GM18511 (cell line): ENCODE data around the gene INPP4B.

Source experiments
- ATAC-seq: cut with Tn5 transposase; IDR thresholded peaks from one replicate; pipeline ENCODE4 v1.9.1; 2021; ENCODE audit warnings: mild to moderate bottlenecking, moderate library complexity; ENCODE audit not compliant: unreplicated experiment

The INPP4B gene

GRCh38 chr4:142846108-142846728, at the start of gene INPP4B:
INPP4B (minus strand) TSS chr4:142846301.
- peak; percentile 49 for ATAC-seq

- no peak for ATAC-seq
Measured at GRCh38 chr4:142893012-142893411, 46.9 kb upstream of the INPP4B start.

- ATAC-seq = no peak
Measured at GRCh38 chr4:142886566-142886965, 40.5 kb upstream of the INPP4B start.

GRCh38 chr4:142883040-142883832, 37.1 kb upstream of the INPP4B start:
- no peak for ATAC-seq

- no peak for ATAC-seq
Measured at GRCh38 chr4:142882159-142882558, 36.1 kb upstream of the INPP4B start.

GRCh38 chr4:142881331-142881730, 35.2 kb upstream of the INPP4B start:
- ATAC-seq = no peak

GRCh38 chr4:142875117-142875516, 29.0 kb upstream of the INPP4B start:
- ATAC-seq = no peak

- ATAC-seq = no peak
Measured at GRCh38 chr4:142874684-142875083, 28.6 kb upstream of the INPP4B start.

GRCh38 chr4:142866685-142867084, 20.6 kb upstream of the INPP4B start:
- no peak for ATAC-seq

GRCh38 chr4:142861351-142861750, 15.2 kb upstream of the INPP4B start:
- ATAC-seq = no peak

GRCh38 chr4:142858965-142859364, 12.9 kb upstream of the INPP4B start:
- ATAC-seq = no peak

- ATAC-seq = no peak
Measured at GRCh38 chr4:142858446-142858845, 12.3 kb upstream of the INPP4B start.

GRCh38 chr4:142856576-142856975, 10.5 kb upstream of the INPP4B start:
- no peak for ATAC-seq

- ATAC-seq = no peak
Measured at GRCh38 chr4:142850478-142850877, 4.4 kb upstream of the INPP4B start.

GRCh38 chr4:142846729-142847596, 862 bp upstream of the INPP4B start:
- ATAC-seq = peak; percentile 50

- peak; percentile 8 for ATAC-seq
Measured at GRCh38 chr4:142845293-142846107, 601 bp downstream of the INPP4B start.

GRCh38 chr4:142844782-142845181, 1.3 kb downstream of the INPP4B start:
- no peak for ATAC-seq

- ATAC-seq = no peak
Measured at GRCh38 chr4:142840516-142841123, 5.5 kb downstream of the INPP4B start.

- no peak for ATAC-seq
Measured at GRCh38 chr4:142838778-142839177, 7.3 kb downstream of the INPP4B start.

- ATAC-seq = no peak
Measured at GRCh38 chr4:142832022-142832421, 14.1 kb downstream of the INPP4B start.
